ENCODE measurements around the gene PEMT.

GRCh38 chr17:17590883-17591354, 589 bp downstream of the PEMT start:
- TF ChIP-seq POLR2AphosphoS5 (IDR thresholded peaks at IDR 0.05; ENCODE audit: low read depth) (peak; percentile 38; the same call in 1 of the 2 replicates), EZH2 (IDR thresholded peaks at IDR 0.05; ENCODE audit: low read depth, unreplicated experiment) (no peak), CTCF (conservative IDR thresholded peaks at IDR 0.05; ENCODE audit: low read depth in 2 of 2) (no peak), EZH2phosphoT487 (IDR thresholded peaks at IDR 0.05; ENCODE audit: unreplicated experiment) (no peak), CREB1 (CRISPR knock-in tag; IDR thresholded peaks at IDR 0.05; ENCODE audit: low read depth) (no peak), REST (IDR thresholded peaks at IDR 0.05; ENCODE audit: unreplicated experiment) (no peak), ZNF114 (CRISPR knock-in tag; IDR thresholded peaks at IDR 0.05) (no peak), ZNF331 (CRISPR knock-in tag; IDR thresholded peaks at IDR 0.05; ENCODE audit: low read depth) (no peak), JUNB (IDR thresholded peaks at IDR 0.05; ENCODE audit: unreplicated experiment) (no peak), NANOG (IDR thresholded peaks at IDR 0.05; ENCODE audit: borderline replicate concordance) (no peak), STAT1 (IDR thresholded peaks at IDR 0.05; ENCODE audit: unreplicated experiment) (no peak)
